Endothelial cell of umbilical vein (primary cell): ENCODE data around the gene HYDIN. TPM values are rescaled to one million over a fixed set of nuclear protein-coding genes. Genes with fewer than 3 reads are reported as not detected.
"Not testable (repeated sequence)": the region's sequence is repeated elsewhere in the genome, so short reads cannot be mapped to it uniquely, and the experiment has no call there.

ENCODE experiments used
- BruUV-seq: library from RNA; stranded (reverse); fragments of 400-500 nt; replicated peaks from 2 replicates; lab custom pipeline; 2021; lab: Mats Ljungman, UMichigan
- CTCF ChIA-PET: fragments of 300-600, 350-600 bp; sonication (Branson Sonifier 250); formaldehyde crosslinking; loops from one replicate; lab custom pipeline; 2021; ENCODE audit warnings: antibody characterized with exemption, inconsistent platforms; lab: Charles Lee
- POLR2A ChIA-PET: fragments of 300-600, 350-600 bp; sonication (Branson Sonifier 250); formaldehyde crosslinking; loops from one replicate; lab custom pipeline; 2021; ENCODE audit warnings: antibody characterized with exemption, inconsistent platforms; lab: Charles Lee
- DNase-seq: peaks from one replicate; pipeline ENCODE4 v3.0.0-alpha.2; 2011; ENCODE audit warnings: low read depth, low spot score
- FAIRE-seq: peaks from 2 replicates; lab custom pipeline; 2011; peaks lifted over from hg19 to GRCh38; lab: Jason Lieb, UNC
- H2AFZ ChIP-seq: 2 replicates; pipeline ENCODE4 v1.6.0; 2012; ENCODE audit warnings: low read depth, low read length, control low read depth, inconsistent platforms
- H3K27ac ChIP-seq: 2 replicates; pipeline ENCODE4 v1.5.1; 2011; ENCODE audit warnings: low read depth, mild to moderate bottlenecking, control low read depth, low read length, moderate library complexity; ENCODE audit not compliant: insufficient read depth
- H3K27me3 ChIP-seq, 2 experiments: 2 replicates each; pipeline versions ENCODE4 v1.6.0 to v1.6.1; 2011; ENCODE audit warnings: low read length in 2 of 2, mixed read lengths in 1 of 2; ENCODE audit not compliant: control insufficient read depth in 2 of 2, insufficient read depth in 2 of 2
- H3K36me3 ChIP-seq, 2 experiments: 2 replicates in 1 of 2; 3 replicates in 1 of 2; pipeline ENCODE4 v1.5.1; 2011; ENCODE audit warnings: low read length in 2 of 2, mild to moderate bottlenecking in 1 of 2, moderate library complexity in 1 of 2; ENCODE audit not compliant: control insufficient read depth in 2 of 2, insufficient read depth in 2 of 2; ENCODE audit errors: extremely low read depth in 1 of 2
- H3K4me1 ChIP-seq: 3 replicates; pipeline ENCODE4 v1.5.1; 2011; ENCODE audit warnings: mild to moderate bottlenecking, low read length; ENCODE audit not compliant: control insufficient read depth, insufficient read depth; ENCODE audit errors: extremely low read depth
- H3K4me2 ChIP-seq: 2 replicates; pipeline ENCODE4 v1.6.1; 2011; ENCODE audit warnings: low read length, control low read depth, mixed read lengths; ENCODE audit not compliant: insufficient read depth
- H3K4me3 ChIP-seq, 3 experiments: fragments of 200-600 bp in 1 of 3; sonication (generic), shearing (Covaris generic) in 1 of 3; replicated peaks in 1 of 3; 2 replicates each; pipeline ENCODE4 v1.5.1; 2011 to 2016; ENCODE audit warnings: control low read depth in 3 of 3, low read length in 3 of 3, mild to moderate bottlenecking in 2 of 3, inconsistent platforms in 1 of 3, low read depth in 1 of 3, moderate library complexity in 1 of 3; ENCODE audit not compliant: insufficient read depth in 1 of 3
- H3K79me2 ChIP-seq: 2 replicates; pipeline ENCODE4 v1.6.0; 2012; ENCODE audit warnings: low read length, inconsistent platforms; ENCODE audit not compliant: control insufficient read depth, insufficient read depth
- H3K9ac ChIP-seq: replicated peaks from 2 replicates; pipeline ENCODE3; 2011; ENCODE audit warnings: low read length, control low read depth; ENCODE audit not compliant: insufficient read depth; ENCODE audit errors: extremely low read depth
- H3K9me1 ChIP-seq: replicated peaks from 3 replicates; pipeline ENCODE4 v1.6.0; 2011; ENCODE audit warnings: mild to moderate bottlenecking, low read length; ENCODE audit not compliant: control insufficient read depth, insufficient read depth; ENCODE audit errors: extremely low read depth
- H3K9me3 ChIP-seq: replicated peaks from 2 replicates; pipeline ENCODE4 v1.5.1; 2012; ENCODE audit warnings: low read length, inconsistent platforms; ENCODE audit not compliant: control insufficient read depth, insufficient read depth
- H4K20me1 ChIP-seq: replicated peaks from 2 replicates; pipeline ENCODE3; 2011; ENCODE audit warnings: mild to moderate bottlenecking, low read length; ENCODE audit not compliant: control insufficient read depth, insufficient read depth; ENCODE audit errors: extremely low read depth
- dilution Hi-C: fragments of 300-500 bp; cut with MboI; formaldehyde crosslinking; loops from one replicate; pipeline ENCODE4 v1.15.0; 2019; ENCODE audit warnings: low sequenced_read_pairs; ENCODE audit not compliant: extremely low pct_ligation_motif_present
- intact Hi-C: fragments of 100-400 bp; cut with micrococcal nuclease; formaldehyde crosslinking; loops from one replicate; pipeline ENCODE4 v1.10.0; 2022
- polyA plus RNA-seq, 4 experiments: library from polyadenylated mRNA; depleted of rRNA in 3 of 4; stranded (reverse) in 3 of 4; unstranded in 1 of 4; fragments of >200 nt; gene quantifications; 2 replicates each; pipeline versions ENCODE4 v1.2.1 to v1.2.3, GENCODE V29; 2011 to 2012; ENCODE audit warnings: missing spikeins in 1 of 4
- total RNA-seq: library from RNA; stranded (reverse); gene quantifications from 2 replicates; pipeline ENCODE4 v1.2.3, GENCODE V29; 2021

The HYDIN gene
- total and polyA plus RNA-seq, 2 donors (not counting 3 experiments of a cell fraction or from before 2014, with no cell fraction given) = not detected

GRCh38 chr16:70920661-70921060, 309.9 kb downstream of the HYDIN start:
- H3K27ac ChIP-seq, H3K36me3 ChIP-seq, H3K4me2 ChIP-seq, FAIRE-seq, H3K9me3 ChIP-seq, H3K9me1 ChIP-seq, H2AFZ ChIP-seq, POLR2A ChIA-PET, intact Hi-C loops, BruUV-seq, CTCF ChIA-PET, H3K4me3 ChIP-seq, H3K79me2 ChIP-seq, H4K20me1 ChIP-seq, dilution Hi-C loops, H3K9ac ChIP-seq, DNase-seq, H3K27me3 ChIP-seq, H3K4me1 ChIP-seq: not testable (repeated sequence)

DNA sequence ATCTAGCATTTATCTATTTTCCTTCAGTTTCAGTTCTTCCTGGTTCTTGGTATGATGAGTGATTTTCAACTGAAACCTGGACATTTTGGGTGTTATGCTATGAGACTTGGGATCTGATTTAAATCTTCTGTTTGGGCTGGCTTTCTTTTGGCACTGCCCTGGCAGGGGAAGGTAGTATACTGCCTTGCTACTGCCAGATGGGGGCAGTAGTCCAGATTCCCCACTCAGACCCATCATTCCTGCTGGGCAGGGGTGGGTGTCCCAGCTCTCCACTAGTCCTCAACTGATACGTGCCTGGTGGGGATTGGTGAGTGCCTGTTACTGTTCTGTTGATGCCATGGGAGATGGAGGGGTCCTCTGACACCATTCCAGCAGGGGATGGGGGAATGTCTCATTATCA, 342.3 kb downstream of the HYDIN start:
- H3K4me1 ChIP-seq, H2AFZ ChIP-seq, H3K9me3 ChIP-seq, CTCF ChIA-PET, H3K9ac ChIP-seq, POLR2A ChIA-PET, BruUV-seq, H3K9me1 ChIP-seq, H3K36me3 ChIP-seq, FAIRE-seq, H3K4me2 ChIP-seq, H3K4me3 ChIP-seq, H3K27ac ChIP-seq, DNase-seq, H3K79me2 ChIP-seq, H4K20me1 ChIP-seq, dilution Hi-C loops, H3K27me3 ChIP-seq, intact Hi-C loops: not testable (repeated sequence)

- dilution Hi-C loops = not testable (repeated sequence)
Measured at GRCh38 chr16:70884652-70885051, 345.9 kb downstream of the HYDIN start.

GRCh38 chr16:70882311-70882710, 348.2 kb downstream of the HYDIN start:
- dilution Hi-C loops, BruUV-seq, DNase-seq: not testable (repeated sequence)

More at GRCh38 chr16:70884652-70885051, 345.9 kb downstream of the HYDIN start:
- intact Hi-C loops, CTCF ChIA-PET, BruUV-seq, DNase-seq, H3K9ac ChIP-seq, H3K79me2 ChIP-seq, H2AFZ ChIP-seq, H3K4me1 ChIP-seq, H3K9me1 ChIP-seq, H3K27ac ChIP-seq, H4K20me1 ChIP-seq, FAIRE-seq, H3K36me3 ChIP-seq, H3K27me3 ChIP-seq, H3K9me3 ChIP-seq, H3K4me2 ChIP-seq, POLR2A ChIA-PET, H3K4me3 ChIP-seq: not testable (repeated sequence)

More at GRCh38 chr16:70882311-70882710, 348.2 kb downstream of the HYDIN start:
- H4K20me1 ChIP-seq, H3K4me2 ChIP-seq, CTCF ChIA-PET, H3K9me1 ChIP-seq, H3K4me3 ChIP-seq, H3K9ac ChIP-seq, H3K27me3 ChIP-seq, POLR2A ChIA-PET, H2AFZ ChIP-seq, FAIRE-seq, H3K27ac ChIP-seq, intact Hi-C loops, H3K4me1 ChIP-seq, H3K79me2 ChIP-seq, H3K9me3 ChIP-seq, H3K36me3 ChIP-seq: not testable (repeated sequence)
